Heart left ventricle (tissue), 13 donors: ENCODE results near the gene OPCML.

ENCODE experiments used
- CTCF ChIP-seq, 12 donors: fragments of 200-600 bp; sonication (generic) in 4 of 12; IDR thresholded peaks; one replicate each; pipeline versions ENCODE4 v1.5.0 to v1.8.0; 2018 to 2022; ENCODE audit warnings: antibody characterized with exemption in 12 of 12, mild to moderate bottlenecking in 5 of 12
- POLR2A ChIP-seq, 2 donors: fragments of 450-650 bp; IDR thresholded peaks; one replicate each; pipeline ENCODE4 v1.6.1; 2017; ENCODE audit warnings: antibody characterized with exemption in 2 of 2, mild to moderate bottlenecking in 2 of 2, moderate library complexity in 2 of 2
- donor health status: ischemic (EF 13 %, LVEDD 7.1; RV severe dilation, severe dysfunction).
- donor health status: DM: no; HTN: yes; CAD: no.
- donor health status: DM: no; HTN: no; CAD: no.
- donor health status: ischemic (EF 25% LVEDD 6.9; RV normal size, moderate dysfunction).
- donor health status: ischemic (EF 25% LVEDD 5.7; RV mildly dilated, moderate dysfunction).
- donor health status: ischemic (EF 35%, LVEDD 5.7; RV mildly dilated, moderate dysfunction).
- donor health status: nonischemic (EF 11% LVEDD 7.7; RV severe dilation, severe dysfunction).
- donor health status: DM: yes; HTN: yes; CAD: no.
- donor health status: PGD.
- donor health status: ischemic (EF 29% LVEDD 5.4; RV normal size, mild dysfunction).
- donor health status: nonischemic (EF 23%, LVEDD 6.1; RV moderate dilation, normal function).

GRCh38 chr11:132463295-132464002 lies 1068.9 kb downstream of the OPCML start:
- no peak for TF ChIP-seq CTCF (IDR thresholded peaks at IDR 0.05)
- TF ChIP-seq POLR2A (IDR thresholded peaks at IDR 0.05): no peak
